Measurements from ENCODE around the gene LRG1.

GRCh38 chr19:4503825-4504170, 36.0 kb downstream of the LRG1 start:
- no peak for TF ChIP-seq CTCF (conservative IDR thresholded peaks at IDR 0.05 in 1 of 2, IDR thresholded peaks at IDR 0.05 in 1 of 2; ENCODE audit: extremely low read depth in 1 of 2, insufficient read depth in 1 of 2, low read depth in 1 of 2, low read length in 2 of 2)
- TF ChIP-seq EZH2 (IDR thresholded peaks at IDR 0.05; ENCODE audit: borderline replicate concordance, low read length): no peak

Measured in mammary epithelial cell (primary cell).